ENCODE measurements around the gene RTN4RL1.

DNA sequence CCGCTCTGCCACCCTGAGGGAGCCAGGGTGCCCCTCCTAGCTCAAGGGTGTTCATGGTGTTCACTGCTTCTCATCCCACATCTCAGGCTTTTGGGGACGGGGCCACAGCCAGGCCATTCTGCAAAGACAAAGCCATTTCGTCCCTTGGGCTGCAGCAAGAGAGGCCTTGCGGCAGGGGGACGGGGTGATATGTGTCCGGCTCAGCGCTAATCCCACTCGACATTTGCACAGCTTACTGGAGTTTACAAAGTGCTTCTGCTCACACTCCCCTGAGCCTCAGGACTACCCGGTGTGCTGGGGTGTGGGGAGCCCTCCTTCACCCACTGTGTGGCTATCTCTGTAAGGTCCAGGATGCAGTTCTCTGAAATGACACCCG is 84.3 kb downstream of the RTN4RL1 start:
- no peak for TF ChIP-seq EZH2 (IDR thresholded peaks at IDR 0.05; ENCODE audit: low read length)
- TF ChIP-seq, protein P1, sequence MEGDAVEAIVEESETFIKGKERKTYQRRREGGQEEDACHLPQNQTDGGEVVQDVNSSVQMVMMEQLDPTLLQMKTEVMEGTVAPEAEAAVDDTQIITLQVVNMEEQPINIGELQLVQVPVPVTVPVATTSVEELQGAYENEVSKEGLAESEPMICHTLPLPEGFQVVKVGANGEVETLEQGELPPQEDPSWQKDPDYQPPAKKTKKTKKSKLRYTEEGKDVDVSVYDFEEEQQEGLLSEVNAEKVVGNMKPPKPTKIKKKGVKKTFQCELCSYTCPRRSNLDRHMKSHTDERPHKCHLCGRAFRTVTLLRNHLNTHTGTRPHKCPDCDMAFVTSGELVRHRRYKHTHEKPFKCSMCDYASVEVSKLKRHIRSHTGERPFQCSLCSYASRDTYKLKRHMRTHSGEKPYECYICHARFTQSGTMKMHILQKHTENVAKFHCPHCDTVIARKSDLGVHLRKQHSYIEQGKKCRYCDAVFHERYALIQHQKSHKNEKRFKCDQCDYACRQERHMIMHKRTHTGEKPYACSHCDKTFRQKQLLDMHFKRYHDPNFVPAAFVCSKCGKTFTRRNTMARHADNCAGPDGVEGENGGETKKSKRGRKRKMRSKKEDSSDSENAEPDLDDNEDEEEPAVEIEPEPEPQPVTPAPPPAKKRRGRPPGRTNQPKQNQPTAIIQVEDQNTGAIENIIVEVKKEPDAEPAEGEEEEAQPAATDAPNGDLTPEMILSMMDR (optimal IDR thresholded peaks at IDR 0.05 in 1 of 3, IDR thresholded peaks at IDR 0.05 in 1 of 3, conservative IDR thresholded peaks at IDR 0.05 in 1 of 3; ENCODE audit: extremely low read depth in 1 of 3, insufficient read depth in 2 of 3, low read length in 3 of 3) = no peak

Data from keratinocyte (primary cell).